Measurements from ENCODE around the gene LZTS2. TPM values are rescaled to one million over a fixed set of nuclear protein-coding genes. Genes with fewer than 3 reads are reported as not detected.

LZTS2 gene
- total and polyA plus RNA-seq, 2 experiments from 2014 or later: 73.6 to 90.7 TPM

DNA sequence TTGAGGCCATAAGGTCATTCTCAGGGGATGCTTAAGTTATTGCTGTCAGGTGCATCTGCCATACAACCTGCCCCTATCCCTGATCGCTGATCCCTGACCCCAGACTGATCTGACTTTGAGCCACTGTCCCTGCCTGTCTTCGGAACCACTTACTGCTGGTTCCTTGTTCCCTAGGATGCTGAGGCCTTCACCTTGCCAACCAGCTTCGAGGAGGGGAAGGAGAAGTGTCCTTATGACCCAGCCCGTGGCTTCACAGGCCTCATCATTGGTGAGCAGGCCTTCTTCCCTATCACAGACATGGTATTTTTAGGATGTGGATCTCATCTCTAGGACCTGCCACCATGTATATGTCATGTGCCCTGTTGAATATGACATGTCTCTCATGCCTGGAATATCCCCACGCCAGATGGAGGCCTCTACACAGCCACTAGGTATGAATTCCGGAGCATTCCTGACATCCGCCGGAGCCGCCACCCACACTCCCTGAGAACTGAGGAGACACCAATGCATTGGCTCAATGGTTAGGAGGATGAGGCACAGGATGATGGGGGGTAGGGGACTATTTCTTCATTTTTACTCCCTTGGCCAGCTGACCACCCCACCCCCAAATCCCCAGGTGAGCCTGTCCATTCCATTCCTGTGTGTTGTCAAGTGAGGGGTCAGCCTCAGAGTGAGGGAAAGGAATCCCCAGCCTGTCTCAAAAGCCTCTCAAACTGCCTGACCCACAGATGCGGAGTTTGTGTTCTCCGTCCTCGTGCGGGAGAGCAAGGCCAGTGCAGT is 21.3 kb upstream of the LZTS2 start:
- Histone ChIP-seq H2AFZ (no peak overlapping the region), H3K4me3 (no peak overlapping the region), H3K9me3 (ENCODE audit: low read depth) (no peaks in the 10 kb centered on the region), H3K79me2 (peaks cover 5% of the 10 kb centered on the region), H3K9me2 (replicated peaks; ENCODE audit: insufficient read depth) (no peaks in the 10 kb centered on the region), H3K27me3 (no peaks in the 10 kb centered on the region), H3K27ac (no peak overlapping the region), H3K4me2 (no peak overlapping the region), H3K4me1 (ENCODE audit: insufficient read depth) (no peaks in the 10 kb centered on the region), H3K36me3 (replicated peaks; ENCODE audit: insufficient read depth, low read depth) (no peaks in the 10 kb centered on the region), H4K20me1 (ENCODE audit: insufficient read depth, poor library complexity, severe bottlenecking) (no peaks in the 10 kb centered on the region)
- no peak for DNase-seq (ENCODE audit: low spot score)
- 97% methylated on average over 13 of the region's 13 CpGs for WGBS (ENCODE audit: low lambda C conversion rate, missing lambda C conversion rate)
- TF ChIP-seq EZH2 (IDR thresholded peaks at IDR 0.05; ENCODE audit: borderline replicate concordance) (no peak), EZH2phosphoT487 (IDR thresholded peaks at IDR 0.05; ENCODE audit: low read depth, severe bottlenecking, unreplicated experiment) (no peak)
- TF ChIP-seq, protein P1, sequence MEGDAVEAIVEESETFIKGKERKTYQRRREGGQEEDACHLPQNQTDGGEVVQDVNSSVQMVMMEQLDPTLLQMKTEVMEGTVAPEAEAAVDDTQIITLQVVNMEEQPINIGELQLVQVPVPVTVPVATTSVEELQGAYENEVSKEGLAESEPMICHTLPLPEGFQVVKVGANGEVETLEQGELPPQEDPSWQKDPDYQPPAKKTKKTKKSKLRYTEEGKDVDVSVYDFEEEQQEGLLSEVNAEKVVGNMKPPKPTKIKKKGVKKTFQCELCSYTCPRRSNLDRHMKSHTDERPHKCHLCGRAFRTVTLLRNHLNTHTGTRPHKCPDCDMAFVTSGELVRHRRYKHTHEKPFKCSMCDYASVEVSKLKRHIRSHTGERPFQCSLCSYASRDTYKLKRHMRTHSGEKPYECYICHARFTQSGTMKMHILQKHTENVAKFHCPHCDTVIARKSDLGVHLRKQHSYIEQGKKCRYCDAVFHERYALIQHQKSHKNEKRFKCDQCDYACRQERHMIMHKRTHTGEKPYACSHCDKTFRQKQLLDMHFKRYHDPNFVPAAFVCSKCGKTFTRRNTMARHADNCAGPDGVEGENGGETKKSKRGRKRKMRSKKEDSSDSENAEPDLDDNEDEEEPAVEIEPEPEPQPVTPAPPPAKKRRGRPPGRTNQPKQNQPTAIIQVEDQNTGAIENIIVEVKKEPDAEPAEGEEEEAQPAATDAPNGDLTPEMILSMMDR (IDR thresholded peaks at IDR 0.05; ENCODE audit: poor library complexity): no peak

DNA sequence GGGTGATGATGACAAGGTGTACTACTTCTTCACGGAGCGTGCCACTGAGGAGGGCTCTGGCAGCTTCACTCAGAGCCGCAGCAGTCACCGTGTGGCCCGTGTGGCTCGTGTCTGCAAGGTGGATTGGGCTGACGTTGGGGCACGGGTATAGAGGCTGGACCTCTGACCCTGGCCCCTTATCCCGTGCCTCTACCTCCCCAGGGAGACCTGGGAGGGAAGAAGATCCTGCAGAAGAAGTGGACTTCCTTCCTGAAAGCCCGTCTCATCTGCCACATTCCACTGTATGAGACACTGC is 20.8 kb upstream of the LZTS2 start:
- H3K9me2 ChIP-seq (replicated peaks; ENCODE audit: insufficient read depth): no peaks in the 10 kb centered on the region
- DNase-seq (ENCODE audit: low spot score): no peak
- no peak overlapping the region for H3K4me3 ChIP-seq
- H3K36me3 ChIP-seq (replicated peaks; ENCODE audit: insufficient read depth, low read depth): no peaks in the 10 kb centered on the region
- peaks cover under 1% of the 10 kb centered on the region for H3K79me2 ChIP-seq
- H2AFZ ChIP-seq: no peak overlapping the region
- H4K20me1 ChIP-seq (ENCODE audit: insufficient read depth, poor library complexity, severe bottlenecking): no peaks in the 10 kb centered on the region
- no peak overlapping the region for H3K4me2 ChIP-seq
- no peak overlapping the region for H3K27ac ChIP-seq
- WGBS (ENCODE audit: low lambda C conversion rate, missing lambda C conversion rate): 96% methylated on average over 10 of the region's 10 CpGs
- H3K9me3 ChIP-seq (ENCODE audit: low read depth): no peaks in the 10 kb centered on the region
- TF ChIP-seq EZH2phosphoT487 (IDR thresholded peaks at IDR 0.05; ENCODE audit: low read depth, severe bottlenecking, unreplicated experiment) (no peak), EZH2 (IDR thresholded peaks at IDR 0.05; ENCODE audit: borderline replicate concordance) (no peak)
- TF ChIP-seq, protein P1 (IDR thresholded peaks at IDR 0.05; ENCODE audit: poor library complexity): no peak
- no peaks in the 10 kb centered on the region for H3K27me3 ChIP-seq
- no peaks in the 10 kb centered on the region for H3K4me1 ChIP-seq (ENCODE audit: insufficient read depth)

DNA sequence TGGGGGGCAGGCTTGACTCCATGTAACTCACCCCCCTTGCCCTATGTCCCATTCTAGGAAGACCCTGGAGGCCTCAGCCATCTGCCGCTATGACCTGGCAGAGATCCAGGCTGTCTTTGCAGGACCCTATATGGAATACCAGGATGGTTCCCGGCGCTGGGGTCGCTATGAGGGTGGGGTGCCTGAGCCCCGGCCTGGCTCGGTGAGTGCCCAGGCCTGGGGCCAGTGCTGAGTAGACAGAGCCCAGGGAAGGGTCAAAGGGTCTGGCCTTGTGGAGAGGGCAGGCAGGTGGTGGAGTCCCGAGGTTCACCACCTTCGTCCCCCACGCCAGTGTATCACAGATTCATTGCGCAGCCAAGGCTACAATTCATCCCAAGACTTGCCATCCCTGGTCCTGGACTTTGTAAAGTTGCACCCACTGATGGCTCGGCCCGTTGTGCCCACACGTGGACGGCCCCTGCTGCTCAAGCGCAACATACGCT is 19.8 kb upstream of the LZTS2 start:
- no peak for DNase-seq (ENCODE audit: low spot score)
- Histone ChIP-seq H3K4me2 (no peak overlapping the region), H2AFZ (no peak overlapping the region), H4K20me1 (ENCODE audit: insufficient read depth, poor library complexity, severe bottlenecking) (no peaks in the 10 kb centered on the region), H3K36me3 (replicated peaks; ENCODE audit: insufficient read depth, low read depth) (no peaks in the 10 kb centered on the region), H3K27ac (no peak overlapping the region), H3K27me3 (no peaks in the 10 kb centered on the region), H3K9me2 (replicated peaks; ENCODE audit: insufficient read depth) (no peaks in the 10 kb centered on the region), H3K79me2 (no peaks in the 10 kb centered on the region), H3K9me3 (ENCODE audit: low read depth) (no peaks in the 10 kb centered on the region), H3K4me1 (ENCODE audit: insufficient read depth) (no peaks in the 10 kb centered on the region), H3K4me3 (no peak overlapping the region)
- over 99% methylated on average over 16 of the region's 16 CpGs for WGBS (ENCODE audit: low lambda C conversion rate, missing lambda C conversion rate)
- TF ChIP-seq, protein P1 (IDR thresholded peaks at IDR 0.05; ENCODE audit: poor library complexity): no peak
- TF ChIP-seq EZH2phosphoT487 (IDR thresholded peaks at IDR 0.05; ENCODE audit: low read depth, severe bottlenecking, unreplicated experiment) (no peak), EZH2 (IDR thresholded peaks at IDR 0.05; ENCODE audit: borderline replicate concordance) (no peak)

Data from hepatocyte (in vitro differentiated cells).